Prostate gland (tissue), 2 donors: ENCODE results near the gene FXYD2. TPM values are rescaled to one million over a fixed set of nuclear protein-coding genes. Genes with fewer than 3 reads are reported as not detected.

Source experiments
- DNase-seq: peaks from one replicate; pipeline ENCODE4 v3.0.0-alpha.2; 2019; ENCODE audit warnings: low spot score
- H3K27ac ChIP-seq, 2 donors: fragments of 200-600 bp; sonication (generic); 2 replicates each; pipeline ENCODE4 v1.5.1; 2017 to 2019
- H3K27me3 ChIP-seq: fragments of 200-600 bp; sonication (generic); replicated peaks from 2 replicates; pipeline ENCODE4 v1.5.1; 2019; ENCODE audit not compliant: insufficient read depth
- H3K36me3 ChIP-seq, 2 donors: fragments of 200-600 bp; sonication (generic); 1 replicate in 1 of 2; 2 replicates in 1 of 2; pipeline versions ENCODE4 v1.5.1 to v1.8.1; 2017 to 2019
- H3K4me1 ChIP-seq: fragments of 200-600 bp; sonication (generic); replicated peaks from 2 replicates; pipeline ENCODE4 v1.5.1; 2019
- H3K4me3 ChIP-seq, 2 donors: fragments of 200-600 bp; sonication (generic); 2 replicates each; pipeline ENCODE4 v1.5.1; 2017 to 2019
- H3K9me3 ChIP-seq: fragments of 200-600 bp; sonication (generic); 2 replicates; pipeline ENCODE4 v1.5.1; 2017
- POLR2A ChIP-seq: fragments of 450-650 bp; IDR thresholded peaks from one replicate; pipeline ENCODE4 v1.6.1; 2016; ENCODE audit warnings: antibody characterized with exemption, mild to moderate bottlenecking
- POLR2AphosphoS5 ChIP-seq: sonication (generic); formaldehyde crosslinking; IDR thresholded peaks from one replicate; pipeline ENCODE4 v1.6.1; 2017; ENCODE audit warnings: antibody characterized with exemption
- WGBS: methylation state at CpG from one replicate; pipeline ENCODE4 v1.1.5; 2018; 5-methylcytosine and 5-hydroxymethylcytosine counted together
- intact Hi-C: fragments of 100-400 bp; cut with DNase I; formaldehyde crosslinking; loops from one replicate; pipeline ENCODE4 v1.14.2; 2022
- total RNA-seq, 2 donors: library from RNA; depleted of rRNA; stranded (reverse); fragments of >200 nt; gene quantifications; one replicate each; pipeline ENCODE4 v1.1.0, GENCODE V29; 2016
- TF ChIP-seq, protein P1 (sequence below), 4 experiments: fragments of 200-600 bp in 2 of 4; fragments of 450-650 bp in 2 of 4; sonication (generic) in 2 of 4; IDR thresholded peaks; 1 replicate in 3 of 4; 2 replicates in 1 of 4; pipeline ENCODE4 v1.5.1; 2016 to 2019; ENCODE audit warnings: antibody characterized with exemption in 4 of 4, mild to moderate bottlenecking in 2 of 4, moderate library complexity in 2 of 4

The FXYD2 gene
- total RNA-seq, 2 donors from 2014 or later, result 0.87 to 1.8 TPM

DNA sequence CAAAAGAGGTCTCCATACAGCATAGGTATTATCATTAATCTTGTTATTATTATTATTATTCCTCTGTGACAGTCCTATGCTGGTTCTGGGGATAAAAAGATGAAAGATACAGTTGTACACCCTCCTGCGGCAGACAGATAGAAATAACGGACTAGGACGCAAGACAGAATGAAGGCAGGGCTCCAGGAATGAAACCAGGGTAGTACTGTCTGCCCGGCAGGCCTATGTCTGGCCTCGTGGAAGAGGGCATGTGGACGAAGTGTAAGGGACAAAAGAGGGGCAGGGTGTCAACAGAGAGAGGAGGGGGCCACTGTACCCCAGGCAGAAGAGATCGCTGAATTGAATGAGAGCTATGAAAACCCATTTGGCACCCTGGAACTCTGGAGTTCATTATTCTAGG lies 52.7 kb downstream of the FXYD2 start:
- H3K27ac ChIP-seq, result no peak overlapping the region
- 91% methylated on average over 7 of the region's 7 CpGs for WGBS
- no peak for TF ChIP-seq POLR2A
- TF ChIP-seq POLR2AphosphoS5, result no peak
- TF ChIP-seq, protein P1, sequence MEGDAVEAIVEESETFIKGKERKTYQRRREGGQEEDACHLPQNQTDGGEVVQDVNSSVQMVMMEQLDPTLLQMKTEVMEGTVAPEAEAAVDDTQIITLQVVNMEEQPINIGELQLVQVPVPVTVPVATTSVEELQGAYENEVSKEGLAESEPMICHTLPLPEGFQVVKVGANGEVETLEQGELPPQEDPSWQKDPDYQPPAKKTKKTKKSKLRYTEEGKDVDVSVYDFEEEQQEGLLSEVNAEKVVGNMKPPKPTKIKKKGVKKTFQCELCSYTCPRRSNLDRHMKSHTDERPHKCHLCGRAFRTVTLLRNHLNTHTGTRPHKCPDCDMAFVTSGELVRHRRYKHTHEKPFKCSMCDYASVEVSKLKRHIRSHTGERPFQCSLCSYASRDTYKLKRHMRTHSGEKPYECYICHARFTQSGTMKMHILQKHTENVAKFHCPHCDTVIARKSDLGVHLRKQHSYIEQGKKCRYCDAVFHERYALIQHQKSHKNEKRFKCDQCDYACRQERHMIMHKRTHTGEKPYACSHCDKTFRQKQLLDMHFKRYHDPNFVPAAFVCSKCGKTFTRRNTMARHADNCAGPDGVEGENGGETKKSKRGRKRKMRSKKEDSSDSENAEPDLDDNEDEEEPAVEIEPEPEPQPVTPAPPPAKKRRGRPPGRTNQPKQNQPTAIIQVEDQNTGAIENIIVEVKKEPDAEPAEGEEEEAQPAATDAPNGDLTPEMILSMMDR (IDR thresholded peaks at IDR 0.05), result no peak
- H3K9me3 ChIP-seq, result no peaks in the 10 kb centered on the region
- no peak overlapping the region for H3K4me3 ChIP-seq
- H3K27me3 ChIP-seq, result no peaks in the 10 kb centered on the region
- no peaks in the 10 kb centered on the region for H3K36me3 ChIP-seq
- intact Hi-C loops, result no loop called here
- no peak for DNase-seq
- no peaks in the 10 kb centered on the region for H3K4me1 ChIP-seq

GRCh38 chr11:117771197-117771596 lies 53.3 kb downstream of the FXYD2 start:
- 84% methylated on average over 6 of the region's 6 CpGs for WGBS
- Histone ChIP-seq H3K9me3 (no peaks in the 10 kb centered on the region), H3K4me3 (no peak overlapping the region), H3K27me3 (no peaks in the 10 kb centered on the region), H3K27ac (no peak overlapping the region), H3K4me1 (no peaks in the 10 kb centered on the region), H3K36me3 (no peaks in the 10 kb centered on the region)
- no peak for DNase-seq
- intact Hi-C loops, result no loop called here
- TF ChIP-seq, protein P1 (IDR thresholded peaks at IDR 0.05), result no peak
- TF ChIP-seq POLR2AphosphoS5 (no peak), POLR2A (no peak)

DNA sequence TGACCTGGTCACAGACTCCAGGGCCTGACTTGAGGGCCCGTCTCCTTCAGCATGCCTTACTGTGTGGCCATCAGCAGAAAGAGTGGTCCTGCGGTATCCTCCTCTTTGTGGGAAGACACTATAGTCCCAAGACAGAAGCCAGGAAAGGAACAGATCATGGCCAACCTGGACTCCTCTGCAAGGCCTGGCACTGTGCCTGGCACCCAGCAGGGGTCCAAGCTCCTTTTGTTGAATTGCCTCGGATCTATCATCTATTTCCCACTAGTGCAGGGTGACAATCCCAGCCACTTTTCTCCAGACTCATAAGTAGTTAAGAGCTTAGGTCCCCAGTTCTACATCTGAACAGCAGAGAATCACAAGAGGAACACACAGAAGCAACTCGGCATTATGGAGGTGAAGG lies 54.5 kb downstream of the FXYD2 start:
- 83% methylated on average over 4 of the region's 4 CpGs for WGBS
- TF ChIP-seq POLR2A (no peak), POLR2AphosphoS5 (no peak)
- TF ChIP-seq, protein P1 (IDR thresholded peaks at IDR 0.05), result no peak
- no peaks in the 10 kb centered on the region for H3K4me1 ChIP-seq
- no peaks in the 10 kb centered on the region for H3K36me3 ChIP-seq
- no peaks in the 10 kb centered on the region for H3K27me3 ChIP-seq
- H3K27ac ChIP-seq, result no peak overlapping the region
- no peaks in the 10 kb centered on the region for H3K9me3 ChIP-seq
- no peak overlapping the region for H3K4me3 ChIP-seq
- intact Hi-C loops, result no loop called here
- no peak for DNase-seq

Other genes starting within 250 kb of the FXYD2 start
- gene DSCAML1, start 27.5 kb downstream of the FXYD2 start, total RNA-seq, result 1 to 10 TPM in 1 of 2 donors, under 1 TPM in 1; 0.14 to 2.8 TPM
- gene FXYD6, start 51.9 kb upstream of the FXYD2 start, total RNA-seq, result 100 to 1,000 TPM in 1 of 2 donors, 10 to 100 TPM in 1; 29.6 to 366 TPM
- gene TMPRSS13, start 104.7 kb upstream of the FXYD2 start, total RNA-seq, result 10 to 100 TPM in 1 of 2 donors, 1 to 10 TPM in 1; 1.2 to 14.7 TPM
- gene IL10RA, start 161.7 kb upstream of the FXYD2 start, total RNA-seq, result 10 to 100 TPM in 1 of 2 donors, 1 to 10 TPM in 1; 4.5 to 10.7 TPM